ENCODE measurements around the gene GLDN. TPM values are rescaled to one million over a fixed set of nuclear protein-coding genes. Genes with fewer than 3 reads are reported as not detected.

Gene GLDN
- total and polyA plus RNA-seq, 2 of the 8 experiments (the other 6 are each of a cell fraction or from before 2014, with no cell fraction given) = 0.24 to 0.50 TPM

DNA sequence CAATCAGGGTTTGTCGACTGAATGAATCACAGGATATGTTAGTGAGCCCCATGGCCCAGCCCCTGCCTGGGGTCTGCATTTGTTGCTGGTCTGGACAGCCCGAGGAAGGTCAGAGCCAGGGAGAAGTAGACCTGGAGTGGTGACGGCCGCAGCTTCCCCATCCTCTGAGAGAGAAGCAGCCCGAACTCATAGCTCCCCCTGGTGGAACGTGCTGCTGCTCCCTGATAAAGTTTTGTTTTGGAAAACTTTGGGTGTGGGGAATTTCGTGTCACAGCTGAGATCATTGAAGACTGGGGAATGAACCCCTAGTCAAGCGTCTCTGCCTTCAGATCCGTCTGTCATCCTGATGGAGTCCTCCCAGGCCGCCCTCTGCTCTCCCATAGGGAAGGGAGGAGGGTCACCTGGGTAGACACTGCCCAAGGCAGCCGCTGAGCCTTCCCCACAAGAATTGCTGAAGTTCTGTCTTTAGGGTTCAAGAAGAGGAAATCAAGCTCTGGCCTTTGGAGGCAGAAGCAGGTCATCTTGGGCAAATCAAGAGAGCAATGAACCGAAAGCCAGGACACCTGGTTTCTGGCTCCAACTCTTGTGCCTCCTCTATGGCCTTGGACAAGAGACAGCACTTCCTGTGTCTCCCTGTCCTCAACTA lies 60.5 kb downstream of the GLDN start:
- H3K27me3 ChIP-seq (replicated peaks in 1 of 4; ENCODE audit: control insufficient read depth in 3 of 4, extremely low read depth in 1 of 4, insufficient read depth in 3 of 4, low read length in 3 of 4) = no peaks in the 10 kb centered on the region
- no peak overlapping the region for H3K4me3 ChIP-seq (ENCODE audit: extremely low read depth in 1 of 4, insufficient read depth in 2 of 4, low read depth in 3 of 4, low read length in 4 of 4)
- no peak overlapping the region for H3K23ac ChIP-seq (ENCODE audit: insufficient read length)
- no peaks in the 10 kb centered on the region for H3K36me3 ChIP-seq (ENCODE audit: control insufficient read depth in 2 of 4, insufficient read depth in 4 of 4, low read length in 3 of 4)
- no peak overlapping the region for H3K14ac ChIP-seq (ENCODE audit: insufficient read length)
- no peak overlapping the region for H2AK5ac ChIP-seq (ENCODE audit: low read depth, low read length)
- POLR2A ChIA-PET (ENCODE audit: partially characterized antibody) = interaction anchor here (1.2 kb wide), 1 partner anchor 60 kb away, joined by 3 read pairs; no protein-coding TSS in a partner anchor
- H4K8ac ChIP-seq (ENCODE audit: extremely low read depth, insufficient read depth, low read length) = peak overlapping the region; percentile 7; the same call in 1 of the 2 replicates
- no peak overlapping the region for H2BK15ac ChIP-seq (ENCODE audit: low read length)
- H4K20me1 ChIP-seq (replicated peaks in 1 of 2; ENCODE audit: control insufficient read depth in 1 of 2, insufficient read depth in 2 of 2, low read length in 2 of 2) = no peaks in the 10 kb centered on the region
- H2BK20ac ChIP-seq (ENCODE audit: low read length) = no peak overlapping the region
- no peak overlapping the region for H2BK12ac ChIP-seq (ENCODE audit: low read depth, low read length)
- H2AFZ ChIP-seq (ENCODE audit: low read length) = peak overlapping the region; percentile 41; the same call in 1 of the 2 replicates
- no peak overlapping the region for H3K56ac ChIP-seq (replicated peaks; ENCODE audit: insufficient read length, low read depth, low read length)
- 44% methylated on average over 12 of the region's 12 CpGs; no CpG with 5 or more reads in 1 of the 2 experiments for WGBS, 2 experiments (ENCODE audit: extremely low coverage in 1 of 2, insufficient coverage in 1 of 2, insufficient read length in 1 of 2, insufficient replicate concordance in 2 of 2, low coverage in 1 of 2, low lambda C conversion rate in 2 of 2, missing lambda C conversion rate in 1 of 2)
- no peaks in the 10 kb centered on the region for H3K79me2 ChIP-seq (ENCODE audit: control insufficient read depth in 1 of 2, insufficient read depth in 2 of 2, low read length in 2 of 2)
- no peak overlapping the region for H3K4me2 ChIP-seq (ENCODE audit: insufficient read depth in 1 of 2, low read depth in 2 of 2, low read length in 2 of 2)
- H3K4ac ChIP-seq (replicated peaks; ENCODE audit: insufficient read length, low read depth, low read length) = no peak overlapping the region
- H3K18ac ChIP-seq (ENCODE audit: extremely low read depth, low read length) = no peak overlapping the region
- no peak overlapping the region for H3K27ac ChIP-seq (ENCODE audit: low read depth, low read length)
- H3K79me1 ChIP-seq (ENCODE audit: low read depth, low read length) = no peaks in the 10 kb centered on the region
- no peaks in the 10 kb centered on the region for H3K9me3 ChIP-seq (ENCODE audit: insufficient read depth in 2 of 2, low read depth in 1 of 2, low read length in 1 of 2)
- TF ChIP-seq RAD21 (IDR thresholded peaks at IDR 0.05 in 1 of 2, conservative IDR thresholded peaks at IDR 0.05 in 1 of 2; ENCODE audit: low read depth in 2 of 2, low read length in 2 of 2) = peak; percentile 75 to 80
- no peak for TF ChIP-seq KDM4A (IDR thresholded peaks at IDR 0.05; ENCODE audit: low read depth, low read length, severe bottlenecking)
- TF ChIP-seq, protein P1, sequence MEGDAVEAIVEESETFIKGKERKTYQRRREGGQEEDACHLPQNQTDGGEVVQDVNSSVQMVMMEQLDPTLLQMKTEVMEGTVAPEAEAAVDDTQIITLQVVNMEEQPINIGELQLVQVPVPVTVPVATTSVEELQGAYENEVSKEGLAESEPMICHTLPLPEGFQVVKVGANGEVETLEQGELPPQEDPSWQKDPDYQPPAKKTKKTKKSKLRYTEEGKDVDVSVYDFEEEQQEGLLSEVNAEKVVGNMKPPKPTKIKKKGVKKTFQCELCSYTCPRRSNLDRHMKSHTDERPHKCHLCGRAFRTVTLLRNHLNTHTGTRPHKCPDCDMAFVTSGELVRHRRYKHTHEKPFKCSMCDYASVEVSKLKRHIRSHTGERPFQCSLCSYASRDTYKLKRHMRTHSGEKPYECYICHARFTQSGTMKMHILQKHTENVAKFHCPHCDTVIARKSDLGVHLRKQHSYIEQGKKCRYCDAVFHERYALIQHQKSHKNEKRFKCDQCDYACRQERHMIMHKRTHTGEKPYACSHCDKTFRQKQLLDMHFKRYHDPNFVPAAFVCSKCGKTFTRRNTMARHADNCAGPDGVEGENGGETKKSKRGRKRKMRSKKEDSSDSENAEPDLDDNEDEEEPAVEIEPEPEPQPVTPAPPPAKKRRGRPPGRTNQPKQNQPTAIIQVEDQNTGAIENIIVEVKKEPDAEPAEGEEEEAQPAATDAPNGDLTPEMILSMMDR (IDR thresholded peaks at IDR 0.05; ENCODE audit: control extremely low read depth in 1 of 3, insufficient read depth in 1 of 3, low read depth in 1 of 3, low read length in 3 of 3) = peak; percentile 83 to 87 (median 84)
- TF ChIP-seq ZNF274 (IDR thresholded peaks at IDR 0.05; ENCODE audit: borderline replicate concordance, extremely low read depth, low read length) = no peak
- no peak for TF ChIP-seq CHD1 (IDR thresholded peaks at IDR 0.05; ENCODE audit: low read depth, low read length)
- no peak for TF ChIP-seq EP300 (IDR thresholded peaks at IDR 0.05; ENCODE audit: borderline replicate concordance in 1 of 2, low read depth in 2 of 2, low read length in 2 of 2)
- peaks cover 0 to 8% (median 0%) of the 10 kb centered on the region in 4 experiments; a peak in 2 of 7 replicates for H3K4me1 ChIP-seq (replicated peaks in 1 of 4; ENCODE audit: control insufficient read depth in 3 of 4, insufficient read depth in 4 of 4, low read length in 3 of 4)
- no peak overlapping the region for H3K9ac ChIP-seq (replicated peaks in 1 of 4; ENCODE audit: extremely low read depth in 1 of 4, low read depth in 3 of 4, low read length in 3 of 4)
- H4K5ac ChIP-seq (ENCODE audit: insufficient read length, low read depth, low read length) = no peak overlapping the region
- no peak overlapping the region for H2BK5ac ChIP-seq (ENCODE audit: low read depth, low read length)
- H3K23me2 ChIP-seq (ENCODE audit: low read depth, low read length) = no peaks in the 10 kb centered on the region; the same call in 1 of the 2 replicates
- CTCF ChIA-PET (ENCODE audit: partially characterized antibody) = interaction anchor here (0.6 to 7.4 kb wide), 56 partner anchors 7 to 1036 kb away, joined by 3 to 94 read pairs (median 4); no protein-coding TSS in a partner anchor
- no peak overlapping the region for H2BK120ac ChIP-seq (replicated peaks; ENCODE audit: low read depth, low read length)
- DNase-seq (ENCODE audit: low read depth in 1 of 2, low spot score in 2 of 2) (peak in 1 of 2 experiments; percentile 86), FAIRE-seq (peak; percentile 36)
- no peak overlapping the region for H4K91ac ChIP-seq (replicated peaks; ENCODE audit: insufficient read length, low read length)
